Esophagus squamous epithelium (tissue), 4 donors: ENCODE measurements around the gene KLK5.

Experiments
- CTCF ChIP-seq, 6 experiments: fragments of 450-650 bp in 4 of 6; fragments of 200-600 bp in 2 of 6; sonication (generic) in 2 of 6; IDR thresholded peaks; one replicate each; pipeline ENCODE4 v1.5.1; 2016 to 2019; ENCODE audit warnings: antibody characterized with exemption in 6 of 6, mild to moderate bottlenecking in 4 of 6, moderate library complexity in 4 of 6
- POLR2A ChIP-seq, 4 donors: fragments of 450-650 bp; IDR thresholded peaks; one replicate each; pipeline ENCODE4 v1.6.1; 2017; ENCODE audit warnings: antibody characterized with exemption in 4 of 4, mild to moderate bottlenecking in 4 of 4, moderate library complexity in 3 of 4

- no peak for TF ChIP-seq CTCF (IDR thresholded peaks at IDR 0.05)
- no peak for TF ChIP-seq POLR2A (IDR thresholded peaks at IDR 0.05)
These were observed 24.8 kb upstream of the KLK5 start for GRCh38 chr19:50977626-50978025.
